Thyroid gland (tissue), 4 donors: ENCODE results near the gene FBLN5. TPM values are rescaled to one million over a fixed set of nuclear protein-coding genes. Genes with fewer than 3 reads are reported as not detected.

Source experiments
- DNase-seq, 2 donors: peaks; one replicate each; pipeline ENCODE4 v3.0.0-alpha.2; 2019
- H3K27ac ChIP-seq, 3 donors: fragments of 200-600 bp; sonication (generic); 1 replicate in 2 of 3; 2 replicates in 1 of 3; pipeline ENCODE4 v1.5.1; 2016 to 2019; ENCODE audit warnings: mild to moderate bottlenecking in 1 of 3, moderate library complexity in 1 of 3
- H3K27me3 ChIP-seq: fragments of 200-600 bp; sonication (generic); one replicate; pipeline ENCODE4 v1.5.1; 2019
- H3K36me3 ChIP-seq, 2 donors: fragments of 200-600 bp; sonication (generic); one replicate each; pipeline ENCODE4 v1.5.1; 2016 to 2019
- H3K4me1 ChIP-seq, 2 donors: fragments of 200-600 bp; sonication (generic); one replicate each; pipeline ENCODE4 v1.5.1; 2017 to 2019
- H3K4me3 ChIP-seq, 3 donors: fragments of 200-600 bp; sonication (generic); replicated peaks in 1 of 3; 1 replicate in 2 of 3; 2 replicates in 1 of 3; pipeline ENCODE4 v1.5.1; 2016; ENCODE audit warnings: mild to moderate bottlenecking in 1 of 3
- H3K9me3 ChIP-seq: fragments of 200-600 bp; sonication (generic); one replicate; pipeline ENCODE4 v1.5.1; 2017
- POLR2A ChIP-seq, 2 donors: fragments of 450-650 bp; IDR thresholded peaks; one replicate each; pipeline ENCODE4 v1.6.1; 2017; ENCODE audit warnings: antibody characterized with exemption in 2 of 2, mild to moderate bottlenecking in 2 of 2, moderate library complexity in 1 of 2
- WGBS, 2 donors: methylation state at CpG; one replicate each; pipeline ENCODE4 v1.1.5; 2017; 5-methylcytosine and 5-hydroxymethylcytosine counted together
- intact Hi-C: fragments of 100-400 bp; cut with DNase I; formaldehyde crosslinking; loops from one replicate; pipeline ENCODE4 v1.15.1; 2023
- total RNA-seq, 4 donors: library from RNA; depleted of rRNA; stranded (reverse); fragments of >200 nt; gene quantifications; one replicate each; pipeline ENCODE4 v1.2.3, GENCODE V29; 2016
- TF ChIP-seq, protein P1 (sequence below), 6 experiments: fragments of 200-600 bp in 3 of 6; fragments of 450-650 bp in 3 of 6; sonication (generic) in 3 of 6; IDR thresholded peaks; one replicate each; pipeline ENCODE4 v1.5.1; 2016 to 2019; ENCODE audit warnings: antibody characterized with exemption in 6 of 6, mild to moderate bottlenecking in 2 of 6, inconsistent platforms in 1 of 6, moderate library complexity in 1 of 6

The FBLN5 gene
- total RNA-seq, 4 donors from 2014 or later, result 71.5 to 110 (median 86.4) TPM

DNA sequence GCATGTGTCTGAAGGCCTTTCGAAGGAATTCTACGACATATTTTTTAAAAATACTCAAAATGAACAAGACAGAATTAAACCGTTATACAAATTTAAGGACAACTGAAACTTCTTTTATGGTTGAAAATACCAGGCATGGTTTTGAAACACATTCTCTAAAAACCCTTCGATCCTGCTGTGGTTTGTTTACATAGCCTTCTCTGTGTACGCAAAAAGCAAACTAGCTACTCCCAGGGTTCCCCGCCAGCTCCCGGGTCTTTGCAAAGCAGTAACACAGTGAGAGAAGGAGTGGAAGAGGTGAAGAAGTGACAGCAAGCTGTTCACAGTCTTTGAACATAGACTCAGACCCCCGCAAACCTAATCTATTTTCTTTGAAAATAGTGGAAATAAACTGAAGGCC is 77.9 kb downstream of the FBLN5 start:
- H3K4me1 ChIP-seq, result peaks cover 15 to 24% of the 10 kb centered on the region in 2 donors
- no peaks in the 10 kb centered on the region for H3K36me3 ChIP-seq
- intact Hi-C loops, result no loop called here
- no peak for DNase-seq
- no peak overlapping the region for H3K27ac ChIP-seq
- H3K27me3 ChIP-seq, result no peaks in the 10 kb centered on the region
- H3K9me3 ChIP-seq, result no peaks in the 10 kb centered on the region
- TF ChIP-seq, protein P1, sequence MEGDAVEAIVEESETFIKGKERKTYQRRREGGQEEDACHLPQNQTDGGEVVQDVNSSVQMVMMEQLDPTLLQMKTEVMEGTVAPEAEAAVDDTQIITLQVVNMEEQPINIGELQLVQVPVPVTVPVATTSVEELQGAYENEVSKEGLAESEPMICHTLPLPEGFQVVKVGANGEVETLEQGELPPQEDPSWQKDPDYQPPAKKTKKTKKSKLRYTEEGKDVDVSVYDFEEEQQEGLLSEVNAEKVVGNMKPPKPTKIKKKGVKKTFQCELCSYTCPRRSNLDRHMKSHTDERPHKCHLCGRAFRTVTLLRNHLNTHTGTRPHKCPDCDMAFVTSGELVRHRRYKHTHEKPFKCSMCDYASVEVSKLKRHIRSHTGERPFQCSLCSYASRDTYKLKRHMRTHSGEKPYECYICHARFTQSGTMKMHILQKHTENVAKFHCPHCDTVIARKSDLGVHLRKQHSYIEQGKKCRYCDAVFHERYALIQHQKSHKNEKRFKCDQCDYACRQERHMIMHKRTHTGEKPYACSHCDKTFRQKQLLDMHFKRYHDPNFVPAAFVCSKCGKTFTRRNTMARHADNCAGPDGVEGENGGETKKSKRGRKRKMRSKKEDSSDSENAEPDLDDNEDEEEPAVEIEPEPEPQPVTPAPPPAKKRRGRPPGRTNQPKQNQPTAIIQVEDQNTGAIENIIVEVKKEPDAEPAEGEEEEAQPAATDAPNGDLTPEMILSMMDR (IDR thresholded peaks at IDR 0.05), result no peak
- no peak for TF ChIP-seq POLR2A (IDR thresholded peaks at IDR 0.05)
- no peak overlapping the region for H3K4me3 ChIP-seq
- 74 to 78% methylated on average over 8 of the region's 8 CpGs for WGBS, 2 donors

DNA sequence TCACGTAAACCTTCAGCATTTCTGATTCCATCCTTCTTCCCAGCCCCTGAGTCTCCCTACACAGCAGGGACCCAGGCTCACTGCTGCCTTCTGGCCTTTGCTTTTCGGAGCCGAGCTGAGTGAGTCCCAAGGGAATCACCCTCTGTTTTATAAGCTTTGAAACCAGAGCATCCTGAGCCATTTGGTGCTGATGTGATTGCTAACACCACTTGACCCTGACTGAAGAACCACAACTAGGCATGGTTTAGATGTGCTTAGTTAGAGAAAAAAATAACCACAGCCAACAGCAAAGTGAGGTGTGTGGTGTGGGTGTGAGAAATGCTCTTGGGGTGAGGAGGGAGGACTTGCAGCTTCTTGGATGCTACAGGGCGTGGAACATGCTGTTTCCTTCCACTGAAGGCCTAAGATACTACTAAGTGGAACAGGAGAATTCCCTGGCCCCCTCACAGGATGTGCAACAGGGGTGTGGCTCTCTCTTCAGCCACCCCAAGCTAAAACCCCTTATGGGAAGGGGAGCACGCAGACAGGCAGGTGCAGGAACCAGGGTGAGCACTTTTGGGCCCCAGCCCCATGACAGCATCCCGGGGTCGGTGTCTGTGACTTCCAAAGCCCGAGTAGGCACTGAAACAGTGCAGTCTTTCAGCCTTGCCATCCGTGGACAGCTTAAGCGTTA is 80.0 kb downstream of the FBLN5 start, which contains the start of gene TC2N:
Gene TC2N, minus strand, starts transcription at position 221 of the 673 bp plus-strand sequence. CDS start 53,767 bp downstream, outside the sequence.
- Histone ChIP-seq H3K9me3 (no peaks in the 10 kb centered on the region), H3K27me3 (no peaks in the 10 kb centered on the region), H3K27ac (no peak within 1 kb of the TSS), H3K36me3 (no peaks in the 10 kb centered on the region), H3K4me3 (no peak within 1 kb of the TSS), H3K4me1 (peaks cover 3 to 5% of the 10 kb centered on the region in 2 donors)
- intact Hi-C loops, result no loop called here
- TF ChIP-seq POLR2A (IDR thresholded peaks at IDR 0.05), result no peak
- TF ChIP-seq, protein P1 (IDR thresholded peaks at IDR 0.05), result no peak
- DNase-seq, result no peak
- WGBS, 2 donors, result 92 to 93% methylated on average over 7 to 10 of the region's 10 CpGs

DNA sequence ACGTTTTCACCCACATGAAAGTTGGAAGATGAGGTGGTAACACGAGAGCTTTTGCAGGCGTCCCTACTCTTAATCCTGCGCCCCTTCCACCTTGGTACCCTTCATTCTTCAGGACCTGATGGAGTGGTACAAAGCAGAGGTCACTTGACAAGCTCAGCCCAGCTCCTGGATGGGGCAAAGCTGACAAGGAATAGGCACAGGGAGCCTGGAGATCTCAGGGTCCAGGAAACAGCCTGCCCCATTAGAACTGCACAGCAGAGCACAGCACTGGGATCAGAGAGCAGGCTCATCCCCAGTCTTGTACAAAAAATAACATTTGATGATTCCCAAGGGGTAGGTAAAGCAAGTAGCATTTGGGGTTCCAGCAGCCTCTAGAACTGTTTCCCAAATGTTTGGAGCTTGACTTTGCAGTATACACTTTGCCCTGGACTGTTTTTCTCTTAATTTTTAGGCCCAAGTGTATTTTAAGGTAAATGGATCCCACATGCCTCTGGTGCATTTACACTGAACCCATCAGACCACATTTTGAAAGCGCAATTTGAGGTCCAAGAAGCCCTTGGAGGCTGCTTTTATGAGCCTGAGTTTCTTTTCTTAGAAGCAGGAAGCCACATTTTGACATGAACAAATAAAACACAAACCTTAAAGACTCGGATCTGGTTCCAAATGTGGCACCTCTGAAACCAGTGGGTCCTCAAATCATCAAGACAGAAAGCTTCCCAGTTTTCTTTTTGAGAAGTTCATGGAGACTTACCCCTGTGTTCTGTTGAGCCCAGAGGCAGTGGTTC is 80.8 kb downstream of the FBLN5 start:
- intact Hi-C loops, result no loop called here
- TF ChIP-seq, protein P1 (IDR thresholded peaks at IDR 0.05), result no peak
- no peak for TF ChIP-seq POLR2A (IDR thresholded peaks at IDR 0.05)
- no peak overlapping the region for H3K4me3 ChIP-seq
- H3K4me1 ChIP-seq, result no peaks in the 10 kb centered on the region
- no peaks in the 10 kb centered on the region for H3K9me3 ChIP-seq
- no peaks in the 10 kb centered on the region for H3K36me3 ChIP-seq
- no peak for DNase-seq
- H3K27ac ChIP-seq, result no peak overlapping the region
- 74 to 81% methylated on average over 6 of the region's 6 CpGs for WGBS, 2 donors
- no peaks in the 10 kb centered on the region for H3K27me3 ChIP-seq

DNA sequence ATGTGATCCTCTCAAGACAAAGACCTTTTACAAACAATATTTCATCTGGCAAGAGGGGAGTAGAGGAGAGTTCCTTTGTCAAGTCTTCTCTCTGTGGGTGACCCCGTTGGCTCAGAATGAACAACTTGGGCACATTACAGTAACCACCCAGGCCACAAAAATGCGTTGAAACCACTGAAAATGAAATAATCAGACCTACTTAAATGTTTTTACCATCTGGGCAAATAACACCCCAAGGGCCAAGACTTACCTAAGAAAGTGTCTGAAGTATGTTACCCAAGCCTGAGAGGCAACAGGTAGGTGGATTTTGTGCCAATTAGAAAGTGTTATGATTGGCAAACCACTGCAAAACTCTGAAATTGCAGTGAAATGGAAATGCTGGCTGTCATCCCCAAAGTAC is 81.4 kb downstream of the FBLN5 start:
- intact Hi-C loops, result no loop called here
- 64 to 69% methylated on average over 2 of the region's 2 CpGs for WGBS, 2 donors
- Histone ChIP-seq H3K4me1 (no peaks in the 10 kb centered on the region), H3K4me3 (no peak overlapping the region), H3K36me3 (no peaks in the 10 kb centered on the region), H3K27ac (no peak overlapping the region), H3K27me3 (no peaks in the 10 kb centered on the region), H3K9me3 (no peaks in the 10 kb centered on the region)
- DNase-seq, result no peak
- no peak for TF ChIP-seq POLR2A (IDR thresholded peaks at IDR 0.05)

DNA sequence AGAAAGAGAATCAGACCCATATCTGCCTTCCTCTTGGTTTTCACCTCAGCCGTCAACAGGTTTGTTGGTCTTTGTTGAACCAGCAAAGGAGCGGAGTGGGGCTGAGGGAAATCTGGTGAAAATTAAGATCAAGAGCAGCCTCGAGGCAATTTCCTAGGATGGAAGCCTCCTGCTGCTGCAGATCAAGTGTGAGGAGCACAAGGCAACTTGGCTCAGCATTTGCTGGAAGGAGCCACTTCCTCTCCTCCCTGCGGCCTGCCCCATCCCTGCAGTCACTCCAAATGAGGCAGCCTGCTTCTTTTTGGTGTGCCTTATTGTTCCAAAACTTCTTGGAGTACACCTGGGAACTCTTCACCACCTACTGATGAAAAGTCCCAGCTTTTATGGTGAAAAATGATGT is 85.1 kb downstream of the FBLN5 start:
- no peak for DNase-seq
- TF ChIP-seq POLR2A (IDR thresholded peaks at IDR 0.05), result no peak
- TF ChIP-seq, protein P1 (IDR thresholded peaks at IDR 0.05), result no peak
- H3K9me3 ChIP-seq, result no peaks in the 10 kb centered on the region
- H3K4me1 ChIP-seq, result no peaks in the 10 kb centered on the region
- no peak overlapping the region for H3K4me3 ChIP-seq
- no peaks in the 10 kb centered on the region for H3K27me3 ChIP-seq
- intact Hi-C loops, result no loop called here
- H3K36me3 ChIP-seq, result no peaks in the 10 kb centered on the region
- 77 to 81% methylated on average over 4 of the region's 4 CpGs for WGBS, 2 donors
- H3K27ac ChIP-seq, result no peak overlapping the region
